Fibroblast of the aortic adventitia (primary cell): ENCODE data around the gene CASP7. TPM values are rescaled to one million over a fixed set of nuclear protein-coding genes. Genes with fewer than 3 reads are reported as not detected.

Experiments used
- DNase-seq: peaks from one replicate; pipeline ENCODE4 v3.0.0-alpha.2; 2010; ENCODE audit warnings: low read depth
- H3K4me3 ChIP-seq: 2 replicates; pipeline ENCODE4 v1.5.1; 2011; ENCODE audit warnings: low read depth, mild to moderate bottlenecking, control low read depth, low read length, moderate library complexity
- CTCF ChIP-seq: IDR thresholded peaks from 2 replicates; pipeline ENCODE4 v1.5.1; 2011; ENCODE audit warnings: mild to moderate bottlenecking, low read length, control low read depth, inconsistent platforms; ENCODE audit not compliant: insufficient read depth
- total RNA-seq: library from RNA; depleted of rRNA; stranded (reverse); fragments of >200 nt; gene quantifications from 2 replicates; pipeline ENCODE4 v1.2.3, GENCODE V29; 2012; ENCODE audit warnings: low replicate concordance

The CASP7 gene
- total RNA-seq, 1 donor: 19.8 TPM

- TF ChIP-seq CTCF: no peak
- DNase-seq: peak; percentile 47
- no peak overlapping the region for H3K4me3 ChIP-seq
Measured at GRCh38 chr10:113736576-113736975, 56.9 kb downstream of the CASP7 start.

GRCh38 chr10:113739031-113739430, 59.3 kb downstream of the CASP7 start:
- DNase-seq: no peak
- no peak overlapping the region for H3K4me3 ChIP-seq
- no peak for TF ChIP-seq CTCF

GRCh38 chr10:113739577-113739976, 59.9 kb downstream of the CASP7 start:
- no peak overlapping the region for H3K4me3 ChIP-seq
- TF ChIP-seq CTCF: no peak
- no peak for DNase-seq

GRCh38 chr10:113740850-113741249, 61.1 kb downstream of the CASP7 start:
- TF ChIP-seq CTCF: no peak
- H3K4me3 ChIP-seq: no peak overlapping the region
- DNase-seq: no peak

GRCh38 chr10:113742466-113742865, 62.8 kb downstream of the CASP7 start:
- no peak for TF ChIP-seq CTCF

GRCh38 chr10:113743594-113743993, 63.9 kb downstream of the CASP7 start:
- no peak overlapping the region for H3K4me3 ChIP-seq
- DNase-seq: no peak
- TF ChIP-seq CTCF: no peak

More at GRCh38 chr10:113742466-113742865, 62.8 kb downstream of the CASP7 start:
- H3K4me3 ChIP-seq: no peak overlapping the region
- no peak for DNase-seq

- DNase-seq: no peak
- H3K4me3 ChIP-seq: no peak overlapping the region
- TF ChIP-seq CTCF: no peak
Measured at GRCh38 chr10:113745374-113745773, 65.7 kb downstream of the CASP7 start.
